ENCODE measurements around the gene PYGO1.
"Not testable (repeated sequence)": the region's sequence is repeated elsewhere in the genome, so short reads cannot be mapped to it uniquely, and the experiment has no call there.

The PYGO1 gene

GRCh38 chr15:55505407-55505806 lies 82.7 kb downstream of the PYGO1 start:
- not testable (repeated sequence) for DNase-seq

- DNase-seq = no peak
Measured at GRCh38 chr15:55499151-55499550, 89.0 kb downstream of the PYGO1 start.

GRCh38 chr15:55498109-55498938 lies 89.8 kb downstream of the PYGO1 start:
- DNase-seq = peak; percentile 78 to 83

GRCh38 chr15:55496716-55497115 lies 91.4 kb downstream of the PYGO1 start:
- DNase-seq = no peak

- DNase-seq = no peak
Measured at GRCh38 chr15:55494931-55495330, 93.2 kb downstream of the PYGO1 start.

- not testable (repeated sequence) for DNase-seq
Measured at GRCh38 chr15:55488952-55489600, 99.1 kb downstream of the PYGO1 start.

All from activated T-cell treated with anti-CD3 and anti-CD28 coated beads, Interleukin-2, amount 50 U/mL, for 48 hours (primary cell).